Fibroblast of lung (primary cell): ENCODE measurements around the gene GRHL3. TPM values are rescaled to one million over a fixed set of nuclear protein-coding genes. Genes with fewer than 3 reads are reported as not detected.

Experiments used
- DNase-seq, 2 donors: peaks; one replicate each; pipeline versions ENCODE4 v3.0.0 to v3.0.0-alpha.2; 2010; ENCODE audit warnings: low read depth in 2 of 2
- H2AFZ ChIP-seq: 2 replicates; pipeline ENCODE4 v1.5.1; 2012; ENCODE audit warnings: low read length, control low read depth, inconsistent platforms
- H3K27ac ChIP-seq: 2 replicates; pipeline ENCODE4 v1.5.1; 2011; ENCODE audit warnings: low read length, control low read depth; ENCODE audit not compliant: insufficient read depth
- H3K27me3 ChIP-seq: 2 replicates; pipeline ENCODE4 v1.5.1; 2011; ENCODE audit warnings: mild to moderate bottlenecking, low read length; ENCODE audit not compliant: control insufficient read depth, insufficient read depth
- H3K36me3 ChIP-seq: 2 replicates; pipeline ENCODE4 v1.5.1; 2011; ENCODE audit warnings: low read length; ENCODE audit not compliant: control insufficient read depth, insufficient read depth
- H3K4me1 ChIP-seq: 2 replicates; pipeline ENCODE4 v1.5.1; 2011; ENCODE audit warnings: low read length; ENCODE audit not compliant: control insufficient read depth, insufficient read depth; ENCODE audit errors: extremely low read depth
- H3K4me2 ChIP-seq: 2 replicates; pipeline ENCODE4 v1.5.1; 2011; ENCODE audit warnings: low read length, control low read depth; ENCODE audit not compliant: insufficient read depth; ENCODE audit errors: extremely low read depth
- H3K4me3 ChIP-seq, 4 experiments: fragments of 200-600 bp in 1 of 4; sonication (generic) in 1 of 4; replicated peaks in 1 of 4; 2 replicates each; pipeline ENCODE4 v1.5.1; 2011 to 2016; ENCODE audit warnings: low read length in 4 of 4, low read depth in 3 of 4, mild to moderate bottlenecking in 3 of 4, control low read depth in 2 of 4, inconsistent platforms in 1 of 4, mixed read lengths in 1 of 4; ENCODE audit not compliant: insufficient read depth in 1 of 4; ENCODE audit errors: control extremely low read depth in 1 of 4
- H3K79me2 ChIP-seq: 2 replicates; pipeline ENCODE4 v1.5.1; 2012; ENCODE audit warnings: mild to moderate bottlenecking, low read length, inconsistent platforms; ENCODE audit not compliant: control insufficient read depth, insufficient read depth
- H3K9ac ChIP-seq: 2 replicates; pipeline ENCODE4 v1.5.1; 2011; ENCODE audit warnings: mild to moderate bottlenecking, low read length, control low read depth; ENCODE audit not compliant: insufficient read depth
- H3K9me3 ChIP-seq: 2 replicates; pipeline ENCODE4 v1.5.1; 2012; ENCODE audit warnings: low read depth, low read length; ENCODE audit not compliant: control insufficient read depth, insufficient read depth
- H4K20me1 ChIP-seq: 2 replicates; pipeline ENCODE4 v1.5.1; 2011; ENCODE audit warnings: low read length; ENCODE audit not compliant: control insufficient read depth, insufficient read depth; ENCODE audit errors: extremely low read depth
- EZH2 ChIP-seq: IDR thresholded peaks from 2 replicates; pipeline ENCODE4 v1.5.1; 2012; ENCODE audit warnings: low read length, control low read depth, mild to moderate bottlenecking; ENCODE audit errors: missing control alignments
- polyA plus RNA-seq, 2 donors: library from polyadenylated mRNA; depleted of rRNA in 1 of 2; stranded (reverse) in 1 of 2; unstranded in 1 of 2; fragments of >200 nt; gene quantifications; 2 replicates each; pipeline ENCODE4 v1.2.1, GENCODE V29; 2011 to 2012; ENCODE audit warnings: missing spikeins in 1 of 2
- total RNA-seq: library from RNA; depleted of rRNA; stranded (reverse); fragments of >200 nt; gene quantifications from 2 replicates; pipeline ENCODE4 v1.2.1, GENCODE V29; 2014
- TF ChIP-seq, protein P1 (sequence below), 2 donors: IDR thresholded peaks in 1 of 2; conservative IDR thresholded peaks in 1 of 2; 1 replicate in 1 of 2; 2 replicates in 1 of 2; pipeline ENCODE4 v1.5.1; 2011 to 2012; ENCODE audit warnings: low read length in 2 of 2, control low read depth in 1 of 2, inconsistent platforms in 1 of 2, low read depth in 1 of 2, mild to moderate bottlenecking in 1 of 2

Gene GRHL3
- total and polyA plus RNA-seq, 2 donors (not counting 1 experiment from before 2014, with no cell fraction given), result 0.03 TPM; not detected in 1

DNA sequence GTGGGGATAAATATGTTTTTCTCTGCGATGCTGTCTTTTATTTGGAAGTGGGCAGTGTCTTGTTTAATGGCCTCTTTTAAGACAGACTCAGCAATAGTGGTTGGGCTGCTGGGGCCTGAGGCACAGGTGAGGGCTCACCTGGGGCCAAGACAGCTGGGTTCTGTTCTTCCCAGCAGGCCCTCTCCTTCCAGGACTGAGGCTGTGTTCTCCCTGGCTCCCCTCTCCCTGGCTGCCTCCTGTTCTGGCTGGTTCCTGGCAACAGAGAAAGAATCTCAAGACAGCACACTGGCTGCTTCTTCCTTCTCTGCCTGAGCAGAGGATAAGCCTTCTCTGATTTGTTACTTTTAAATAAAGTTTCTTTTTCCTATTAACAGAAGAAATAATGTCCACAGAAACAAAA, 7.4 kb upstream of the GRHL3 start:
- Histone ChIP-seq H2AFZ (no peak overlapping the region), H3K4me3 (no peak overlapping the region), H3K4me2 (no peak overlapping the region), H4K20me1 (no peaks in the 10 kb centered on the region), H3K36me3 (no peaks in the 10 kb centered on the region), H3K79me2 (no peaks in the 10 kb centered on the region), H3K9me3 (no peaks in the 10 kb centered on the region), H3K4me1 (no peaks in the 10 kb centered on the region), H3K27me3 (peaks cover 10% of the 10 kb centered on the region), H3K9ac (no peak overlapping the region), H3K27ac (no peak overlapping the region)
- TF ChIP-seq EZH2, result no peak
- TF ChIP-seq, protein P1, sequence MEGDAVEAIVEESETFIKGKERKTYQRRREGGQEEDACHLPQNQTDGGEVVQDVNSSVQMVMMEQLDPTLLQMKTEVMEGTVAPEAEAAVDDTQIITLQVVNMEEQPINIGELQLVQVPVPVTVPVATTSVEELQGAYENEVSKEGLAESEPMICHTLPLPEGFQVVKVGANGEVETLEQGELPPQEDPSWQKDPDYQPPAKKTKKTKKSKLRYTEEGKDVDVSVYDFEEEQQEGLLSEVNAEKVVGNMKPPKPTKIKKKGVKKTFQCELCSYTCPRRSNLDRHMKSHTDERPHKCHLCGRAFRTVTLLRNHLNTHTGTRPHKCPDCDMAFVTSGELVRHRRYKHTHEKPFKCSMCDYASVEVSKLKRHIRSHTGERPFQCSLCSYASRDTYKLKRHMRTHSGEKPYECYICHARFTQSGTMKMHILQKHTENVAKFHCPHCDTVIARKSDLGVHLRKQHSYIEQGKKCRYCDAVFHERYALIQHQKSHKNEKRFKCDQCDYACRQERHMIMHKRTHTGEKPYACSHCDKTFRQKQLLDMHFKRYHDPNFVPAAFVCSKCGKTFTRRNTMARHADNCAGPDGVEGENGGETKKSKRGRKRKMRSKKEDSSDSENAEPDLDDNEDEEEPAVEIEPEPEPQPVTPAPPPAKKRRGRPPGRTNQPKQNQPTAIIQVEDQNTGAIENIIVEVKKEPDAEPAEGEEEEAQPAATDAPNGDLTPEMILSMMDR (conservative IDR thresholded peaks at IDR 0.05 in 1 of 2, IDR thresholded peaks at IDR 0.05 in 1 of 2; ENCODE audit: low read depth in 1 of 2, low read length in 2 of 2), result no peak
- DNase-seq, result no peak

DNA sequence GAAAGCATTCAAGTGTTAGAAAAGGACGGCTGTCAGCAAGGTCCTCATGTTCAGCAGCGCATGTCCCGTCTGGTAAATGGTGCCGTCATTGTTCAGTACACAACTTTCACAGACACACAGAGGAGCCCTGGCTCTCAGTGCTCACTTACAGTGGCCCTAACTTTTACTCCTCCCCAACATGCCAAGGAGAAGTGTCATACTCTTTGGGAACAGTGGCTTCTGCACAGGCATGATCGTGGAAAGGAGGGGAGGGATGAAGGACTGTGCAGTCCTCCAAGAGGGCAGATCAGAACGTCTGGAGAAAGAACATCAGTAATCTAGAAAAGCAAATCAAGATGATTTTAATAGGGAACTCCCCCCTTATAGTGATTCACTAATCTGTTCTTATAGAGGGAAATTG, 3.8 kb upstream of the GRHL3 start:
- no peak overlapping the region for H2AFZ ChIP-seq
- H3K79me2 ChIP-seq, result no peaks in the 10 kb centered on the region
- H3K4me1 ChIP-seq, result no peaks in the 10 kb centered on the region
- DNase-seq, result no peak
- H3K4me2 ChIP-seq, result no peak overlapping the region
- no peak overlapping the region for H3K27ac ChIP-seq
- no peak overlapping the region for H3K4me3 ChIP-seq
- no peak overlapping the region for H3K9ac ChIP-seq
- peaks cover 22% of the 10 kb centered on the region for H3K27me3 ChIP-seq
- no peak for TF ChIP-seq EZH2
- TF ChIP-seq, protein P1 (conservative IDR thresholded peaks at IDR 0.05 in 1 of 2, IDR thresholded peaks at IDR 0.05 in 1 of 2; ENCODE audit: low read depth in 1 of 2, low read length in 2 of 2), result no peak
- H4K20me1 ChIP-seq, result no peaks in the 10 kb centered on the region
- H3K9me3 ChIP-seq, result no peaks in the 10 kb centered on the region
- H3K36me3 ChIP-seq, result no peaks in the 10 kb centered on the region

DNA sequence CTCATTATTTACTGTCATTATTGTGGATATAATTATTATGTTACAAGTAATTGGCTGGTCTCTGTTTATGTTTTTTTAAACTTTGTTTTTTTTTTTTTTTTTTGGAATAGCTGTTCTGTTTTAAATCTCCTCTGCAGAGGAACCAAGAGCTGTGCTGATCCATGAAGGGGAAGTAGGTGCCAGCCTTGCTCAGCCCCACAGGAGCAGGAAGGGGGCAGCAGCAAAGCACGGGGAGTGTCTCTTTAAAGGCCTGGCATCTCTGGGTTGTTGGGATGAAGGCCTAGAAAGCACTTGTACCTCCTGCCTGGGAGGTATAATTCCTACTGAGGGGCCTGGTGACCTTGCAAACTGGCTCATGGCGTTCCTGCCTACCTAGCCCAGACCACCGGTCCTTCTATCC, 2.5 kb upstream of the GRHL3 start:
- no peak overlapping the region for H3K4me2 ChIP-seq
- H3K79me2 ChIP-seq, result no peaks in the 10 kb centered on the region
- DNase-seq, result no peak
- no peaks in the 10 kb centered on the region for H3K4me1 ChIP-seq
- H3K9me3 ChIP-seq, result no peaks in the 10 kb centered on the region
- H3K9ac ChIP-seq, result no peak overlapping the region
- no peaks in the 10 kb centered on the region for H4K20me1 ChIP-seq
- H3K27ac ChIP-seq, result no peak overlapping the region
- H3K36me3 ChIP-seq, result no peaks in the 10 kb centered on the region
- peaks cover 35% of the 10 kb centered on the region for H3K27me3 ChIP-seq
- TF ChIP-seq, protein P1 (conservative IDR thresholded peaks at IDR 0.05 in 1 of 2, IDR thresholded peaks at IDR 0.05 in 1 of 2; ENCODE audit: low read depth in 1 of 2, low read length in 2 of 2), result no peak
- no peak for TF ChIP-seq EZH2
- no peak overlapping the region for H3K4me3 ChIP-seq
- H2AFZ ChIP-seq, result no peak overlapping the region
